ENCODE data around the gene INTS11.

GRCh38 chr1:1264026-1264425 is 60.4 kb downstream of the INTS11 start:
- TF ChIP-seq MAX (IDR thresholded peaks at IDR 0.05): no peak
- TF ChIP-seq TAF1 (IDR thresholded peaks at IDR 0.05; ENCODE audit: low read depth): no peak
- no peak for TF ChIP-seq EP300 (IDR thresholded peaks at IDR 0.05; ENCODE audit: borderline replicate concordance)
- no peak for TF ChIP-seq REST (IDR thresholded peaks at IDR 0.05; ENCODE audit: low read depth)
- TF ChIP-seq CREB1 (IDR thresholded peaks at IDR 0.05; ENCODE audit: low read depth): no peak
- no peak for TF ChIP-seq NFIC (IDR thresholded peaks at IDR 0.05)
